IPS-11a (cell line): ENCODE measurements around the gene ABCA1.

Experiments used
- H3K4me3 ChIP-seq: one replicate; pipeline ENCODE4 v1.5.1; 2013; ENCODE audit warnings: low read depth, low read length, control low read depth

Gene ABCA1

GRCh38 chr9:104800068-104800785, 127.7 kb downstream of the ABCA1 start:
- H3K4me3 ChIP-seq: no peak overlapping the region

DNA sequence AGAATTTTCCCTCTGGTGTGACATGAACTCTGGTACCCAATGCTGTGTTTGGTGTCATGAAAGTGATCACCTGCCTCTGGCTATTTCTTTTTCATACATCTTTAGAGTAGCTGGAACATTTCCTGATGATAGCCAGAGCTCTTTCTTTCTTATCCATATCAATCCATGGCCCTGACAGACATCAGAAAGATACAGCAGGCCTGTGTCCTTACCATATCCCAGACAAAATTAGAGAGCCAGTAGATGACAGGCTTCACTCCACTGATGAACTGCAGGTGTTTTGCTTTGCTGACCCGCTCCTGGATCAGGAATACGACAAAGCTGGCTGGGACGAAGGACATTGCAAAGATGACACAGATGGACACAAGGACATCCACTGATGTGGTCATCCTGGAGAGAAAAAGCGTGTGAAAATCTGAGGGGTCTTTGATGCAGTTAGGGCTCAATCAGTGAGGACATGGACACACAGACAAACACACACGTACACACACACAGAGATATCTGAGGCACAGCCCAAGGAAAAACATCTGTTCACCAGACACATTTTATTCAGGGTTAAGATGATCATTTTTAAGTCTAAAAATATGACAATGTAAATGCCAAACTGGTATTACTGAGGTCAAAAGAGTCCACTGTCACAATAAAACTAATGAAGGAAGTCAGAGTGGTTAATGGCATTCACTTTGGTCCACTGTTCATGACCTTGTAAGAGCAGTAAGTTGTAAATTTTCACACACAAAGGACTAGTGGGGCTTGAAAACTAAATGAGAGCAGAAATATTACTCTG, 129.6 kb downstream of the ABCA1 start:
- H3K4me3 ChIP-seq: no peak overlapping the region

DNA sequence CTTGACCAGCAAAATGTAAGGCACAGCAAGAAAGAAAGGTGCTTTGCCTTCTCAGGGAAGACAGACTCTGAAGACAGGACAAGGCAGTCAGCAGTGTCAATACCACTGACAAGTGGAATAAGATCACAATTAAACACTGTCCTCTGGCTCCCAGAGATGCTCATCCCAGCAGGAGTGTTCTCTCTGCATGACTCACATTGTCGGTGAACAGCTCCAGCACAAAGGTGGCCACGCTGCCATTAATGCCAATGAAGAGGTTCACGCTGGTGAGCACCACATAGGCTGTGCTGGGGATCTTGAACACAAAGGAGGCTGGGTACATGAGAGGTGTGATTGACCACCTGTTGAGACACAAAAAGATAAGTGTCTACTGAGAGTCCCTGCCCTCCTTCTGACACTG, 132.1 kb downstream of the ABCA1 start:
- no peak overlapping the region for H3K4me3 ChIP-seq

DNA sequence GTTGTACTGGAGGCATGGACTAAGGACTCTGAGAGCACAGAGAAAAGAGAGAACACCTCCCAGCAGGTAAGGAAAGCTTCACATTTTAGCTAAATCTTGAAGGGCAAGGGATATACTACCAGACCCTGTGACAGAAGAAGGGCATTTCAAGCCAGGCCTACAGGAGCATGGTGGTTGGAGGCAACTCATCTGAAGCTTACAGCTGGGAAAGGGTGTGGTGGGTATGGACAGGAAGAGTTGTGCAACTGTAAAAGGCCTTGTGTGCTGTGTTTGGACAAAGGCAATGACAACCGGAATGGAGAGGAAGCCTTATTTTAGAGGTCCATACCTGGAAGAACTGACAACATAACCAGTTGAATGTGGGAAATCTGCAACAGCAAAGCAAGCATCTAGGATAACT, 132.9 kb downstream of the ABCA1 start:
- no peak overlapping the region for H3K4me3 ChIP-seq

GRCh38 chr9:104794070-104794469, 133.9 kb downstream of the ABCA1 start:
- no peak overlapping the region for H3K4me3 ChIP-seq

- H3K4me3 ChIP-seq: no peak overlapping the region
Measured at GRCh38 chr9:104788251-104788650, 139.7 kb downstream of the ABCA1 start.

DNA sequence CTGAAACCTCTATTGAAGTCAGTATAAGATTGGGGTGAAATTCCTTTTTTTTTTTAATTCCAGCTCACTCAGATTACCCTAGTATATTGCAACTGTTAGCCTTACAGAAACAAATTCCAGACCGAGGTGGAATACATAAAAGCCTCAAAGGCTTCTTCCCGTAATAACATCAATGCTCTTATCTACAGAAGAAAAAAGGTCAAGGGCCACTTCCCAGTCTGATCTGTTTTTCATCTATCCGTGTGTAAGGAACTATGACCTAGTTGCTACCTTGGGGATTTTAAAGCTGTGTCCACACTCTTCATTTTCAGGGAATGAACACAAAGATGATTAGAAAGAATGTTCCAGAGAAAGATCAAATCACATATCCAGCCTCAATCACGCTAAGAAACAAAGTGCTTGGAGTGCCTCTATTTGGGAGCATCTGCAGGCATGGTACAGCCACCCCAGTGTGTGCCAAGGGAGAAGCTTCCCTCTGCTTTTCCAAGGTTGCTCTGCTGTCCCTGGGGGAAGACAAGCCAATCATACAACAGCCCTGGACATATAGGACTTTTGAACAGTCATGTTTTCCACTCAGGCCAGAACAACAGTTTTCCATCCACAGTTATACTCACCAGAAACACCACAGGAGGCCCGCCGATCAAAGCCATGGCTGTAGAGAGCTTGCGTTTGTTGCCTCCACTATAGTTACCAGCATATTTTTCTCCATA, 140.5 kb downstream of the ABCA1 start:
- H3K4me3 ChIP-seq: no peak overlapping the region

DNA sequence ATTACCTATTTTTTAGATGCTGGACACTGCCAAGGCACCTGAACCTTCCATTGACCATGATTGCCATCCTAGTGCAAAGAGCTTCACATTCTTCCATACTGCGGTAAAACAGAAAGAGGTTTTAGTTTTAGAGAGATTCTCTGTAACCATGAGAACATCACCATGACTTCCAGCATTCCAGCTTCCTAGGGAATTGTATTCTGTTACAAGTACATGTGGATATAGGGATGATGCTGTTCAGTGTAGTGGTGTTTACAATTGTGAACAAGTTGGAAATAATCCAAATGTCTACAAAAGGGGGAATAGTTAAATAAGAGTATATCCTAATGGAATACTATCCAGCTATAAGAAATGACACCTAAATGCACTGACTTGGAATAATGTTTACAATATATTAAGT, 141.7 kb downstream of the ABCA1 start:
- no peak overlapping the region for H3K4me3 ChIP-seq

DNA sequence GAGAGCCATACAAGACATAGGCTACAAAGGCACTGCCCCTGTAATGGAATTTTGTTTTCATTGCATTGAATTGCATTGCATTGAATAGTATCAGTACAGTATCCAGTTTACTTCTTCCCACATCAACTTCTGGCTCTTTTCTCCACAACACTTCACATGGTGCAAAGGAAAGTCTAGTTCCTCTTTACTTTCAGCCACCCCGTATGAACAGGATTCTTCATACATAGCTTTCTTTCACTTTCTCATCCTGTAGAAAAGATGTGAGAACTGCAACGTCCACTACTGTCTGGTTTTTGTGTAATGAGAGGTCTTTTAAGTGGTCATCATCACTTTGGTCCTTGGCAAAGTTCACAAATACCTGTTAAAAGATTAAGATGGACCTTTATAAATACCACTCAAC, 143.9 kb downstream of the ABCA1 start:
- no peak overlapping the region for H3K4me3 ChIP-seq

- no peak overlapping the region for H3K4me3 ChIP-seq
Measured at GRCh38 chr9:104783588-104783987, 144.4 kb downstream of the ABCA1 start.

DNA sequence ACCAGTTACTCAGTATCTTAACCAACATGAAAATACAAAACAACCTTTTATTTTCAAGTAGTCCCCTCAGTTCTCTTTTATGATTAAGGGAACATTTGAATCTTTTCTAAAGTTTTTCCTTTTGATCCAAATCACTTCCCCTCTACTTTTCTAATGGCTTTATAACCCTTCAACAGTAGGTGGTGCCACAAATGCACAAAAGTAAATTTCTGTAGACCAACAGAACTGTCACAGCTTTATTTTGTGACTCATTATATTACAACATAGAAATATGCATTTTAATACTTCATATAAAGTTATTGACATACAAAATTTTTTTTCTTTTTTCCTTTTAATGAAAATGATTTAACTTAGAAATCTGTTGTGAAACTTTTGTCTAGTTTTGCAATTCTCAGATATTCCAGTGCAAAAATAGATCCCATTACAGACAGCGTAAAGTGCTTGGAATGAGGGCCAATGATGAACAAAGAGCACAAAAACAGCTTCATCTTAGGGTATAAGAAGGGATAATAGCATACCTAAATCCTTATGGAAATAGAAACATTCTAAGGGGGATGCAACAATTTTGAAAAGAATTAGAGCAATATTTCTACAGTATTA, 147.1 kb downstream of the ABCA1 start:
- H3K4me3 ChIP-seq: no peak overlapping the region

DNA sequence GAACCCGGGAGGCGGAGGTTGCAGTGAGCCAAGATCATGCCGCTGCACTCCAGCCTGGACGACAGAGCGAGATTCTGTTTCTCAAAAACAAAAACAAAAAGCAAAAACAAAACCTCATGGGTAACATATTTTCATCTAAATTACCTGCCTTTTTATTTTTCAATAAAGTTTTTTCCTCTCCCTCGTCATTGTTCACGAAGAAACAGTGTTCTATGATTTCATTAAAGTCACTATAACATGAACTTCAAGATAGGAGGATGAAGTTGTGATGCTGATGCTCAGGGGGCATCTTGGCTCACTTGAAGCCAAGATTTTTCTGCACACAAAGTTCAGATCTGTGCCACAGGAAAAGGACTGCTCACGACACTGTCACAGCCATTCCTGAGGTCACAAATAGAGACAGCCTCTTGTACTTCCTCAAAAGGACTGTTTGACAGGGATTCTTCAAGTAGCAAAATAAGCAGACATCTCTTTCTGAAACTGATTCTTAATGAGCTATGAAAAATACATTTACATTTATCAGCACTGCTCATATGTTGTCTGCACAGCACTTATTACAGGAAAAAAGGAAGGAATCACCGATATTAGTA, 147.9 kb downstream of the ABCA1 start:
- H3K4me3 ChIP-seq: no peak overlapping the region

GRCh38 chr9:104779334-104779733, 148.6 kb downstream of the ABCA1 start:
- no peak overlapping the region for H3K4me3 ChIP-seq

DNA sequence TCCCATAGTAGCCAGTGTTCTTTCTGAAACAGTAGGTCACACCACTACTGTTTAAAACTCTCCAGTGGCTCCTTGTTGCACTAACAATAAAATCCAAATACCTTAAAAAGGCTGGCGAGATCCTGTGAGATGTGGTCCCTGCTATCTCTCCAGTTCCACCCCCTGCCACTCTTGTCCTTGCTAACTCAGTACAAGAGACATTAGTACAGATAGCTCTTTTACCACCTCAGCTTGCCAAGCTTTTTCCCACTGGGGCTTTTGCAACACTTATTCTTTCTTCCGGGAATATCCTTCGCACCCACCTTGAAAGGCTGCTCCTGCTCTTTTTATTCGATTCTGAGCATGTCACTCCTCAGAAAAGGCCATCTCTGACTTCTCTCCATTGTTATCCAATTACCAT, 149.2 kb downstream of the ABCA1 start:
- no peak overlapping the region for H3K4me3 ChIP-seq

DNA sequence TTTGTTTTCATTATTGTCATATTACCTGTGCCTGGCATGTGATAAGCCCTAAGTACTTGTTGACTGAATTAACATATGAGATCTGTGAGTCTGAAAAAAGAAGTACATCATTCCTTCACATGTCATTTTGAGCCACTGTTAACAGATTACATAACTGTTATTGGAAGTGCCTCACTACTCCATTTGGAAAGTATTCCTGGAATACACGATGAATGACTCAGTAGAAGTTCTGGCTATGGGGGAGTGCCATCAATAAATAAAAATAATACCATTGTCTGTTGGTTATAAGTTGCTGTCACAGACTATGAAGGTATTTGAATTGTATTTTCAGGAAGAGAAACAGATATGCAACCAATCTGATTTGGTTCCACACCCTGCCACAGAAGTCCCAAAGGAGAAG, 151.2 kb downstream of the ABCA1 start:
- H3K4me3 ChIP-seq: no peak overlapping the region

DNA sequence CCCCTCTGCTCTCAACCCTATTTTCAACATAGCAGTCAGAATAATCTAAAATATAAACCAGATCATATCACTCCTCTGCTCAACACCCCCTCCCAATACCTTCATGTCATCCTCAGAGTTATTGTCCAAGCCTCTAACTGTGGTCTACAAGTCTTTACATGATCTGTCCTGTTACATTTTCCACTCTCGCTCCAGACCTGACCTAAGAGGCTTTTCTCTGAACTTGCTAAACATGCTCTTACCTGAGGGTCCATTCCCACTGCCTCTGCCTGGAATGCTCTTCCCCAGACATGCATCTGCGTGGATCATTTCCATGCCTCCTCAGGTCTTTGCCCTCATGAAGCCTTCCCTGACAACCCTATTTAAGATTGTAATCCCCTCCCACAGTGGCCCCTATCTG, 152.0 kb downstream of the ABCA1 start:
- no peak overlapping the region for H3K4me3 ChIP-seq

GRCh38 chr9:104775574-104775936, 152.4 kb downstream of the ABCA1 start:
- H3K4me3 ChIP-seq: no peak overlapping the region

DNA sequence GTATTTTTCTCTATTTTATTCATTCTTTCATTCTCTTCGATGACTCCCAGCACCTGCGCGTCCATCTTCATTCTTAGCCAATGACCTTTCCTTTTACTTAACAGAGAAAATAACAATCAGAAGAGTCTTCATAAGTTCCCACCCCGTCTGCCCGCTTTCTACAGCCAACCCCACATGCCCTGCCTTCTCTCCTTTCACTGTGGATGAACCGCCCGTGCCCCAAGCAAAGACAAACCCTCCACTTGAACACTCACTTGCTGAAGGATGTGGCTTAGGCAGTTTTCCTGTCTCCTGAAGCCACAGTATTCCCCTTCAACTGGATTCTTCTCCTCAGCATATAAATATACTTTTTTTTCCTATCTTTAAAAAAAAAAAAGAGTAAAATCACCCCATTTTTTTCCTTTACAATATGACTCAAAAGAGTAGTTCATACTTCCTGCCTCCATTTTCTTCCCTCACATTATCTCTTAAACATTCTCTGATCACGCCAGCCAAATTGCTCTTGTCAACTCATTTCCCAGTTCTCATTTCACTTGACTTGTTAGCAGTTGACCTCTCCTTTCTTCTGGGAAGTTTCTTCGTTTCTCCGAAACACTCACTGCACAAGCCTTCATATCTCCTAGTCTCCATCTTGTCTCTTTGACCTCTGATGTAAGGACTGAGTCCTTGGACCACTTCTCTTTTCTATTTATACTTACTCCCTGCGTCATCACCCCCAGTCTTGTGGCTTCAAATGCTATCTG, 153.0 kb downstream of the ABCA1 start:
- no peak overlapping the region for H3K4me3 ChIP-seq

DNA sequence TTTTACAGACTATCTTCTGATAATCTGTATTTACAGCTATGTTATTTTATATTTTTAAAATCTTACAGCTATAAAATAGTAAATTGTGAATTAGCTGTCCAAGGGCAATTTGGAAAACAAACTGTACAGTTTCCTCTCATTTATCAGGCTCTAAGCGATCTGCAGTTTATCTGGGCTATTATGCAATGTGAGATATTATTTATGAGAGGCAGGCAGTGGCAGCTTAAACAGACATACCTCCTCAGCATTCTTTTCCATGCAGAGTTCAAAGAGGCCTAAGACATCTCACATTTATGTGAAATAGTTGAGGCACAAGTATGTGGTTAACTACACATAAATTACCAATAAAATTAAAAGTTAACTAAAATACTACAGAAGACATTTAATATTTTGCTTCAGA, 153.8 kb downstream of the ABCA1 start:
- H3K4me3 ChIP-seq: no peak overlapping the region

DNA sequence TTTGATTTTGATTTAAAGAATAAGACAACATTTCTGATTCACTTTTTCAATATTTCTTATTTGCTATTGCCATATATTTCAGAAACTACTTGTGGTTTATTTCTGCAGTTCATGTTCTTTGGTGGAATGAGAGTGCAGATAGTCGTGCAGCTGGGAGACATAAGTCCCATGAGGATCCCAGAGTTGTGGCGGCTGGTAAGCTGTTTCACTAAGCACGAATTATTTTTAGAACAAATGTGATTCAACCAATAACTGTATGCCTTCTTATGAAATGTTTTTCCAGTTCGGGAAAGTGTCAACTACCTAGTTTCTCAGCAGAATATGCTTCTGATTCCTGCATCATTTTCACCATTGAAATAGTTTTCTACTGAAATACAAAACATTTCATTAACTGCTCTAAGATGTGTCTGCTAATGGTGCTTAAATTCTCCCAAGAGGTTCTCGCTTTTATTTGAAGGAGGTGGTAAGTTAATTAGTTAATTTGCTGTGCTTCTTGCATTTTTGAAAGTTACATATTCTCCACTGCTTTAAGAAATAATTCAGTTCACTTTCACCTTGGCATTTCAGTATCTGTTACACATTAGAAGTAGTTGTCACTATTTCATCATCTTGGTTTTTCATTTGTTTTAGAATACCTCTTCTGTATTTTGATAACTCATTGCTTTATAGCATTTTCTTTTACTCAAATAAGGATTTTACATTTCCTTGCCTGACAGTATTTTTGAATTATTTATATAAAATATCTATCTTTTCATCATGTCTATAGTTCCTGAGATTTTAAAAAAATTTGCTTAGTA, 155.0 kb downstream of the ABCA1 start:
- no peak overlapping the region for H3K4me3 ChIP-seq
